GM15510 (cell line): ENCODE data around the gene MBOAT7.
A peak's percentile ranks its signal among the peaks of the same experiment; 100 is the strongest.
"Not testable (repeated sequence)": the region's sequence is repeated elsewhere in the genome, so short reads cannot be mapped to it uniquely, and the experiment has no call there.

ENCODE experiments used
- POLR2A ChIP-seq: IDR thresholded peaks from 3 replicates; pipeline ENCODE4 v1.6.1; 2011; ENCODE audit warnings: borderline replicate concordance; ENCODE audit not compliant: insufficient read length; ENCODE audit errors: extremely low read depth

Gene MBOAT7

DNA sequence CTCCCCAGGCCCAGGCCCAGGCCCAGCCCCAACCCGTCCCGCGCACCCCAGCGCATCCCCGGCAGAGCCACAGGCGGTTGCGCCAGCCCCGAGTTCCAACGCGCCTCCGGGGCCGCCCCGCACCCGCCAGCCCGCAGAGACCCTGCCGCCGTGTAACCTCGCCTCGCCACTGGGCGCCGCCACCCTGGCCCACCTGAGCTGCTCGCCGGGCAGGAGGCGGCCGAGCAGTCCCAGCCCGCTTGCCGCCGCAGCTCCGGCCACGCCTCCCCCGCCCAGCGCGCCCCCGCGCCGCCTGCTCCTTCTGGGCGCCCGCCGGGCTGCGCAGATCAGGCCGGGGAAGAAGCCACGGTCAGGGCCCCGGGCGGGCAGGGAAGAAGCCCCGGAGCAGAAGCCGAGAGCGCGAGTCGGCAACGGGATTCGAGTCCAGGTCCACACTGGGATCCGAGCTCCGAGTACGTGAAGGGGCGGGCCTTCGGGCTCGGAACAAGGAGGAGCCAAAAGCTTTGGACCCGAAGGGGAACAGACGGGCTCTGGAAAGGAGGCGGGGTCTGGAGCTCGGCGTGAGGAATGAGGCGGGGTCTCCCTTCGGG, at the start of gene MBOAT7:
MBOAT7 (minus strand) TSS at position 436 of the 590 bp plus-strand sequence. CDS start 1,072 bp downstream, outside the sequence.
- TF ChIP-seq POLR2A: peak; percentile 63

- no peak for TF ChIP-seq POLR2A
These were observed 44.6 kb upstream of the MBOAT7 start for GRCh38 chr19:54233941-54234340.

GRCh38 chr19:54231077-54231931, 41.9 kb upstream of the MBOAT7 start:
- no peak for TF ChIP-seq POLR2A

DNA sequence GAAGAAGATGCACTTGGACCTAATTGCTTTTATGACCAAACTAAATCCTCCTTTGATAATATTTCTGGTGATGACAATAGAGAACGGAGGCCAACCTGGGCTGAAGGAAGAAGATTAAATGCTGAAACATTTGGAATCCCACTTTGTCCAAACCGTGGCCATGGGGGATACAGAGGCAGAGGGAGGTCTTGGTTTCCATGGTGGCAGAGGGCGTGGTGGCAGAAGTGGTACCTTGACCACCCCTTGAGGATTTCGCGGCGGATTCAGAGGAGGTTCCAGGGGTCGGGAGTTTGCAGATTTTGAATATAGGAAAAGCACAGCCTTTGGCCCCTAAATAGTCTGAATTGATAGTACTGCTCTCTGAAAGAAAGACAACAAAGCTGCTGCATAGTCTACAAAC, 40.7 kb upstream of the MBOAT7 start:
- TF ChIP-seq POLR2A: no peak

- TF ChIP-seq POLR2A: no peak
These were observed 39.8 kb upstream of the MBOAT7 start for GRCh38 chr19:54229146-54229545.

- TF ChIP-seq POLR2A: not testable (repeated sequence)
These were observed 33.3 kb upstream of the MBOAT7 start, which contains the start of gene LILRB3 for GRCh38 chr19:54222474-54223276. Gene LILRB3 (minus strand): TSS chr19:54223007. CDS start chr19:54222976, 31 bp downstream.

DNA sequence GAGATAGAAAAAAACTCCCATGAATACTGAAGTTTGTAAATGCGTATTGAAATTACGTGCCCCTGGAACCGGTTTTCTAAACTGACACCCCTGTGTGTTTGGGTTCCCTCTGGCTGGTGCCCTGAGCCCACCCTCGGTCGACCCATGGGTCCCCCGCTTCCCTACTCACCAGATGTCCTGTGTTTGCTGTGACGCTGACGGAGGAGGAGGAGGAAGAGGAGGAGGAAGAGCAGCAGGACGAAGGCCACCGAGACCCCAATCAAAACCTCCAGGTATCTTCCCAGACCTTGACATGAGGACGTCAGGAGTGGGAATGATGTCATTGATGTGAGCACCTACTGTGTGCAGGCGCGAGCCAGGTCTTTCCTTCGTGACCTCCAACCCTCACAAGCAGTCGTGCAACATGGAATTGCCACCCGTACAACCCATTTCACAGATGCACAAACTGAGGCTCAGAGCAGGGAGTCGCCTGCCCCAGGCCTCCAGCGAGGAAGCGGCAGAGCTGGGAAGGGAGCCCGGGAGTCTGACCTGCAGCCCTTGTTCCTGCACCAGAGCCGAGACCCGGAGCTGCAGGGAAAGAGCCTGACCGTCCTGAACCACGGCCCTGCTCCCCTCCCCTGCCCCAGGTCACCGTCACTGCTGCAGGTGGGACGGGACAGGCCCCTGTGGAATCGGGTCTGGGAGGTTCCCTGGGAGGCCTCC, 29.7 kb upstream of the MBOAT7 start:
- TF ChIP-seq POLR2A: no peak

DNA sequence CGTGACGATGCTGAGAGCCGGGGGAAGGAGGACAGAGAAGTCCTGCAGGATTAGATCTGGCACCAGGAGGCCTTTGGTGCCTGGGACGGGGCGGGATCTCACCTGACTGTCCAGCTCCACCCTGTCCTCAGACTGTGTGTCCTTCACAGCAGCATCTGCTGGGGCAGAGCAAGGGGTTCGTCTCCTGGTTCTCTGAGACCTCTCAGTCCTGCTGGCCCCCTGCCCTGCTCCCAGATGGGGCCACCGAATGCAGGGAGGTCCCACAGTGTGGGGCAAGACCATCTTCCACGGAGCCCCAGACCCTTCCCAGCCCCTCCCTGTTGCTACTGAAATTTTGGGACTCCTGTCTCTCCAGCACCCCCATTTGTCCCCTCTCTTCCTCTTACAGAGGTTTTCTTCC, 28.9 kb upstream of the MBOAT7 start:
- no peak for TF ChIP-seq POLR2A

GRCh38 chr19:54216869-54217268, 27.5 kb upstream of the MBOAT7 start:
- TF ChIP-seq POLR2A: no peak

DNA sequence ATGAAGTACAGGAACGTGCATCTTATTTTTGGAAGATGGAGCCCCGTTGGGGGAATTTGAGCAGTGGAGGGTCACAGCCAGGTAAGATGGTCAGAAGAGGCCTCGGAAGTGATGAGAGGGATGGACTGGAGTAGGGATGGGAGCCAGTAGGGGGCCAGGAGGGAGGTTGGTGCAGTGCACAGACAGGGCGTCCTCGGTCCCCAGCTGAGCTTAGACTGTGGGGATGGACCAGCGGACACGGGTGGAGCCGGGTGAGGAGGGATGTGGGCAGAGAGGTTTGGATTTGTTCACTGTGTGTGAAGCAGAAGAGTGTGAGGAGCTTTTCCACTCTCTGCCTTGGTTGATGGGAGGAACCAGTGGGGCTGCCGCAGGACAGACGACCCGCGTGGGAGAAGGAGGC, 21.9 kb upstream of the MBOAT7 start:
- TF ChIP-seq POLR2A: no peak

GRCh38 chr19:54209811-54210494, 20.6 kb upstream of the MBOAT7 start:
- TF ChIP-seq POLR2A: peak; percentile 9

DNA sequence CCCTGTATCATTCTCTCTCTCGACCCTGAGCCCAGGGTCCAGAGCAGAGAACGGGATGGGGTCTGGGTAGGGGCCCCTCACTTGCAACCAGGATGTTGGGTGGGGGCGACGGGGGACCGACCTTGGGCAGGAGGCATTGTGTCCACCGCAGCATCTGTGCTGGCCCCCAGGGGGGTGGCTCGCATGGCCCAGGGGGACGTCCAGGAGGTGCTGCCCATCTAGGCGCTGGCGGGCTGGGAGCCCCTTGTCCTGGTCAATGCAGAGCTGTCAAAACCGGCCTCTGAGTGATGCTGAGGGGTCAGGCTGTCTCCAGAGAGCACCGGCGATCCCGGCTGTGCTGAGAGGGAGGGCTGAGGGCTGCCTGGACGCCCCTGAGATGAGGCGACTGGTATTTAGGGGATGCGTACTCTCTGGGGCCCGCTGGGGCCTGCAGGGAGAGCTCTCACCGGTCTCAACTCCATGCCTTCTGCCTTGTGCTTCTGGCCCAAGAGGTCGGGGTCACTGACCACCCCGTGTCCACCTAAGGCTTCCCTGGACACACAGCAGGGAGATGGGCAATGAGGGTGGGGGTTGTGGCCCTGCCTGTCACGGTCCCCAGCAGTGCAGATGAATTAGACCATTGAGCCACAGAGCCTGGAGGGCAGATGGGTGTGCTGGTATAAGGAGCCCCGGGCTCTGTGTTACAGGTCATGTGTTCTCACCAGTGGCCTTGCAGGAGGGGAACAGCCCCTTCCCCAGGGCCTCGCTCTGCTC, 19.9 kb upstream of the MBOAT7 start:
- TF ChIP-seq POLR2A: peak; percentile 12

GRCh38 chr19:54208784-54209057, 19.3 kb upstream of the MBOAT7 start:
- no peak for TF ChIP-seq POLR2A
